Measurements from ENCODE around the gene TTK. TPM values are rescaled to one million over a fixed set of nuclear protein-coding genes. Genes with fewer than 3 reads are reported as not detected.

TTK gene
- 15.2 to 20.9 TPM (median 17.8 TPM) in 5 replicates for total RNA-seq (2022; extraction: Qiagen RNA extraction)

DNA sequence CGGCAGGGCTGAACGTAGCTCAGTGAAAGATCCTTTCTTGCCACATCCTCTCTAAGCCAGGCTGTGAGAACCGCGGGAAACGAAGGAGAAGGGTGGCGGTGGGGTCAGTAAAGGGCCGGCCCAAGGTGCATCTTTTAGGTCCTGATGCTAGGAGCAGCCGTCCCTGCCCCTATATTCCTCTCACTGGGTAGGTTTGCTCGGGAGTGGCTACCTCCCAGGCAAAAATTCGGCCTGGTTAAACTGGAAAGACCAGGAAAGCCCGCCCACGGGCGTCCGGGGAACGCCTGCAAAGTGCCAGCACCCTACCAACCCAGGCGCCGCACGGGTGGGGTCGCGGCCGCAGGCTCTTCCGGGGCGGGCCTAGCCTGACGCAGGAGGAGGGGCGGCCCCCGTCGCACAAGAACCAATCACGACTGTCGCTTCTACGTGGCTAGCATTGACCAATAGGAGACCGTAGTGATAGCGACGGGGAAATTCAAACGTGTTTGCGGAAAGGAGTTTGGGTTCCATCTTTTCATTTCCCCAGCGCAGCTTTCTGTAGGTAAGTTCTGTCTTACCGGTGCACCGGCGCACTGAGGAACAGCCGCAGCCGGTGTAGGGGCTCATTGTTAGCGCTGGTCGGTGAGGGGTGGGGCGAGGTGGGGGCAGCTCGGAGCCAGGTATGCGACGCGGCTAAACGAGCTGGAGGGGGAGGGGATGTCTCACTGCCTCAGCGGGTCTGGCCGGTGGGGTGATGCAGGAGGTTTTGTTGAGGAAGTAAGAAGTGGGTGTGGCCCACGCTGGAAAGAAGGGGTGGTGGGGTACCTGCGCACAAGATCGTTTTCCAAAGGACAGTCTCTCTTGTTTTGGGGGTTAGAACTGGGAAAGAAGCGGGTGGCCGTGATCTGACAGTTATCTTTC is at the start of gene TTK:
TSS of gene TTK (plus strand) at position 477 of the 900 bp plus-strand sequence. CDS start 1,195 bp downstream, outside the sequence.

Other genes starting within 250 kb of the TTK start
- 1.4 to 1.7 TPM (median 1.6 TPM) in 5 replicates for gene ELOVL4, start 57.1 kb upstream of the TTK start, total RNA-seq (2022; extraction: Qiagen RNA extraction)
- gene BCKDHB, start 102.0 kb downstream of the TTK start, total RNA-seq (2022; extraction: Qiagen RNA extraction) = 4.6 to 8.0 TPM (median 5.5 TPM) in 5 replicates